OCI-LY3 (cell line): ENCODE measurements around the gene S100B.

ENCODE experiments used
- H2AFZ ChIP-seq: fragments of 200-600, 300-600 bp; shearing (Covaris generic); 2 replicates; pipeline ENCODE4 v1.6.0; 2014; ENCODE audit warnings: antibody characterized with exemption, low read depth, low read length
- H3K27ac ChIP-seq: fragments of 200-600, 300-600 bp; sonication (generic); 2 replicates; pipeline ENCODE4 v1.5.1; 2014; ENCODE audit warnings: mild to moderate bottlenecking, low read length, moderate library complexity, mixed read lengths
- H3K27me3 ChIP-seq: fragments of 200-600, 300-600 bp; sonication (generic); 2 replicates; pipeline ENCODE4 v1.6.1; 2014; ENCODE audit warnings: low read depth, low read length, mixed read lengths
- H3K36me3 ChIP-seq: fragments of 200-600, 300-600 bp; sonication (generic); replicated peaks from 2 replicates; pipeline ENCODE3; 2014; ENCODE audit warnings: low read depth, low read length, mixed read lengths
- H3K4me1 ChIP-seq: fragments of 300-600, 200-600 bp; sonication (generic); 2 replicates; pipeline ENCODE4 v1.6.1; 2014; ENCODE audit warnings: low read length, mixed read lengths
- H3K4me2 ChIP-seq: fragments of 200-600, 300-600 bp; sonication (generic); 2 replicates; pipeline ENCODE4 v1.6.1; 2014; ENCODE audit warnings: low read length, mixed read lengths
- H3K4me3 ChIP-seq: fragments of 300-600, 200-600 bp; sonication (generic); 2 replicates; pipeline ENCODE4 v1.5.1; 2014; ENCODE audit warnings: antibody characterized with exemption, mild to moderate bottlenecking, low read length, moderate library complexity
- H3K79me2 ChIP-seq: fragments of 300-600, 200-600 bp; shearing (Covaris generic); 2 replicates; pipeline ENCODE4 v1.6.1; 2014; ENCODE audit warnings: mild to moderate bottlenecking, low read length, mixed read lengths
- H3K9ac ChIP-seq: fragments of 300-600, 200-600 bp; shearing (Covaris generic); 2 replicates; pipeline ENCODE4 v1.6.0; 2014; ENCODE audit warnings: mild to moderate bottlenecking, low read length, moderate library complexity
- H3K9me3 ChIP-seq: fragments of 200-600, 300-600 bp; shearing (Covaris generic); 2 replicates; pipeline ENCODE4 v1.6.1; 2014; ENCODE audit warnings: low read length, mixed read lengths; ENCODE audit not compliant: insufficient read depth
- H4K20me1 ChIP-seq: fragments of 200-600, 300-600 bp; sonication (generic); 2 replicates; pipeline ENCODE4 v1.6.1; 2016; ENCODE audit warnings: low read length, mixed read lengths; ENCODE audit not compliant: insufficient read depth
- CTCF ChIP-seq: fragments of 200-600, 300-600 bp; sonication (generic); IDR thresholded peaks from 2 replicates; pipeline ENCODE4 v1.5.1; 2014; ENCODE audit warnings: antibody characterized with exemption, low read length, low read depth
- EZH2phosphoT487 ChIP-seq: fragments of 200-600 bp; shearing (Covaris generic); IDR thresholded peaks from 2 replicates; pipeline ENCODE4 v1.6.1; 2018; ENCODE audit warnings: antibody characterized with exemption, mixed run types, low read depth

The S100B gene

DNA sequence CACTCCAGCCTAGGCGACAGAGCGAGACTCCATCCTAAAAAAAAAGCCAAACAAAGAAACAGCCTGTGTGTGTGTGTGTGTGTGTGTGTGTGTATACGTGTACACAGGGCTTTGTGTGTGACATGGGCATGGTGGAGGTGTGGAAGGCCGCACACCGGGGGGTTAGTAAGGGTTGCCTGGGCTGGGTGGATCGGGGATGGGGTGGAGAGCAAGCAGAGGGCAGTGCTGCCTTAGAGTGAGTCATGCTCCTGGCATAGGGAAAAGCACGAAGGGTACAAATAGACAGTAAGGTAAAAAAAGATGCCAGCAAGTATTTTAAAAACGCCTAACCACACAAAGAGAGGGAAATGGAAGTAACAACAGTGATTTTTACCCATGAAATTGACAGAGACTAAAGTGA lies 36.8 kb upstream of the S100B start:
- no peak overlapping the region for H3K4me3 ChIP-seq
- no peak overlapping the region for H3K9ac ChIP-seq
- H3K27me3 ChIP-seq = no peaks in the 10 kb centered on the region
- no peaks in the 10 kb centered on the region for H3K9me3 ChIP-seq
- peaks cover 3% of the 10 kb centered on the region for H3K4me1 ChIP-seq
- TF ChIP-seq EZH2phosphoT487 (no peak), CTCF (no peak)
- no peak overlapping the region for H3K27ac ChIP-seq
- no peaks in the 10 kb centered on the region for H4K20me1 ChIP-seq
- no peak overlapping the region for H3K4me2 ChIP-seq
- peaks cover 15% of the 10 kb centered on the region for H3K36me3 ChIP-seq
- H2AFZ ChIP-seq = no peak overlapping the region
- no peaks in the 10 kb centered on the region for H3K79me2 ChIP-seq

- Histone ChIP-seq H3K27me3 (no peaks in the 10 kb centered on the region), H2AFZ (no peak overlapping the region), H3K4me2 (no peak overlapping the region), H4K20me1 (no peaks in the 10 kb centered on the region), H3K4me3 (no peak overlapping the region), H3K36me3 (peaks cover 9% of the 10 kb centered on the region), H3K79me2 (no peaks in the 10 kb centered on the region), H3K9ac (no peak overlapping the region), H3K4me1 (peaks cover 12% of the 10 kb centered on the region), H3K9me3 (no peaks in the 10 kb centered on the region), H3K27ac (no peak overlapping the region)
- no peak for TF ChIP-seq EZH2phosphoT487
- TF ChIP-seq CTCF = peak; percentile 26
These were observed 34.9 kb upstream of the S100B start for GRCh38 chr21:46639489-46640386.

GRCh38 chr21:46637952-46638746 lies 33.3 kb upstream of the S100B start:
- H3K36me3 ChIP-seq = no peaks in the 10 kb centered on the region
- no peak overlapping the region for H3K4me3 ChIP-seq
- peaks cover 17% of the 10 kb centered on the region for H3K4me1 ChIP-seq
- no peak overlapping the region for H3K4me2 ChIP-seq
- TF ChIP-seq EZH2phosphoT487 (no peak), CTCF (no peak)
- no peaks in the 10 kb centered on the region for H3K9me3 ChIP-seq
- no peak overlapping the region for H3K27ac ChIP-seq
- no peaks in the 10 kb centered on the region for H3K79me2 ChIP-seq
- no peak overlapping the region for H2AFZ ChIP-seq
- H3K27me3 ChIP-seq = no peaks in the 10 kb centered on the region
- H4K20me1 ChIP-seq = no peaks in the 10 kb centered on the region
- no peak overlapping the region for H3K9ac ChIP-seq
